Mucosa of rectum (tissue), 2 donors: ENCODE data around the gene MVB12B.

ENCODE experiments used
- H3K27ac ChIP-seq, 2 donors: one replicate each; pipeline ENCODE4 v1.7.0; 2013; ENCODE audit warnings: inconsistent platforms in 2 of 2, low read depth in 2 of 2, low read length in 2 of 2
- H3K27me3 ChIP-seq, 2 donors: one replicate each; pipeline ENCODE4 v1.7.0; 2013; ENCODE audit warnings: low read length in 2 of 2; ENCODE audit not compliant: control insufficient read depth in 2 of 2, insufficient read depth in 2 of 2
- H3K36me3 ChIP-seq, 2 donors: one replicate each; pipeline ENCODE4 v1.7.0; 2013; ENCODE audit warnings: low read length in 2 of 2; ENCODE audit not compliant: control insufficient read depth in 2 of 2, insufficient read depth in 2 of 2
- H3K4me1 ChIP-seq, 2 donors: one replicate each; pipeline ENCODE4 v1.7.0; 2013; ENCODE audit warnings: low read length in 2 of 2, mild to moderate bottlenecking in 1 of 2; ENCODE audit not compliant: control insufficient read depth in 2 of 2, insufficient read depth in 2 of 2
- H3K4me3 ChIP-seq, 2 donors: one replicate each; pipeline ENCODE4 v1.7.0; 2013; ENCODE audit warnings: low read length in 2 of 2
- H3K9ac ChIP-seq, 2 donors: one replicate each; pipeline ENCODE4 v1.7.0; 2013; ENCODE audit warnings: low read length in 2 of 2, low read depth in 1 of 2, mild to moderate bottlenecking in 1 of 2
- H3K9me3 ChIP-seq, 2 donors: one replicate each; pipeline ENCODE4 v1.7.0; 2013; ENCODE audit warnings: low read length in 2 of 2; ENCODE audit not compliant: control insufficient read depth in 2 of 2
- donor health status: healthy.
- donor health status: Normal muscosa, but diverticular disease.

MVB12B gene

GRCh38 chr9:126423142-126423915 is 96.7 kb downstream of the MVB12B start:
- peaks cover 8 to 9% of the 10 kb centered on the region in 2 donors for H3K36me3 ChIP-seq
- no peaks in the 10 kb centered on the region for H3K27me3 ChIP-seq
- no peaks in the 10 kb centered on the region for H3K9me3 ChIP-seq
- H3K4me1 ChIP-seq: no peaks in the 10 kb centered on the region
- no peak overlapping the region for H3K9ac ChIP-seq
- no peak overlapping the region for H3K4me3 ChIP-seq
- H3K27ac ChIP-seq: no peak overlapping the region

DNA sequence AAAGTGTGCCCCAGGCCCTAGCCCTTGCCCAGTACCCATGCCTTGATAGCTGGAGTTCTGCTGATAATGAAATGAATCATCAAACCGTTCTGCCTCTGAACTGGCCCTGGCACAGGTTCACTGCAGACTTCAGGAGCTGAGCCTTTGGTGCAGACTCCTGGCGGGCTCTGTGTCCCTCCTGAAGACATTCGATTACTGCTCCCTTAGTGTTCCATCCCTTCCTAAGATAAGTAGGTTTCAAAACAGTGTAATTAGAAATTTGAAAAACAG is 97.2 kb downstream of the MVB12B start:
- Histone ChIP-seq H3K9me3 (no peaks in the 10 kb centered on the region), H3K4me1 (no peaks in the 10 kb centered on the region), H3K4me3 (no peak overlapping the region), H3K9ac (no peak overlapping the region), H3K36me3 (peaks cover 8 to 9% of the 10 kb centered on the region in 2 donors), H3K27ac (no peak overlapping the region), H3K27me3 (no peaks in the 10 kb centered on the region)

- H3K36me3 ChIP-seq: peaks cover 8 to 9% of the 10 kb centered on the region in 2 donors
- no peak overlapping the region for H3K9ac ChIP-seq
- H3K4me1 ChIP-seq: no peaks in the 10 kb centered on the region
- no peaks in the 10 kb centered on the region for H3K9me3 ChIP-seq
- H3K27ac ChIP-seq: no peak overlapping the region
- no peak overlapping the region for H3K4me3 ChIP-seq
- no peaks in the 10 kb centered on the region for H3K27me3 ChIP-seq
Measured at GRCh38 chr9:126424511-126424910, 97.9 kb downstream of the MVB12B start.

GRCh38 chr9:126428534-126429175 is 102.0 kb downstream of the MVB12B start:
- no peak overlapping the region for H3K27ac ChIP-seq
- peaks cover 4 to 9% of the 10 kb centered on the region in 2 donors for H3K36me3 ChIP-seq
- H3K4me1 ChIP-seq: no peaks in the 10 kb centered on the region
- H3K4me3 ChIP-seq: no peak overlapping the region
- no peaks in the 10 kb centered on the region for H3K9me3 ChIP-seq
- H3K27me3 ChIP-seq: no peaks in the 10 kb centered on the region
- H3K9ac ChIP-seq: no peak overlapping the region

- H3K4me3 ChIP-seq: no peak overlapping the region
- H3K36me3 ChIP-seq: peaks cover 3 to 8% of the 10 kb centered on the region in 2 donors
- H3K9me3 ChIP-seq: no peaks in the 10 kb centered on the region
- no peaks in the 10 kb centered on the region for H3K27me3 ChIP-seq
- no peaks in the 10 kb centered on the region for H3K4me1 ChIP-seq
- H3K27ac ChIP-seq: no peak overlapping the region
- H3K9ac ChIP-seq: no peak overlapping the region
Measured at GRCh38 chr9:126429190-126429589, 102.6 kb downstream of the MVB12B start.

- Histone ChIP-seq H3K4me1 (no peaks in the 10 kb centered on the region), H3K9ac (no peak overlapping the region), H3K4me3 (no peak overlapping the region), H3K9me3 (no peaks in the 10 kb centered on the region), H3K27ac (no peak overlapping the region), H3K27me3 (no peaks in the 10 kb centered on the region), H3K36me3 (no peaks in the 10 kb centered on the region)
Measured at GRCh38 chr9:126430124-126430523, 103.5 kb downstream of the MVB12B start.

GRCh38 chr9:126431077-126431742 is 104.6 kb downstream of the MVB12B start:
- H3K27ac ChIP-seq: no peak overlapping the region
- no peak overlapping the region for H3K4me3 ChIP-seq
- no peaks in the 10 kb centered on the region for H3K36me3 ChIP-seq

DNA sequence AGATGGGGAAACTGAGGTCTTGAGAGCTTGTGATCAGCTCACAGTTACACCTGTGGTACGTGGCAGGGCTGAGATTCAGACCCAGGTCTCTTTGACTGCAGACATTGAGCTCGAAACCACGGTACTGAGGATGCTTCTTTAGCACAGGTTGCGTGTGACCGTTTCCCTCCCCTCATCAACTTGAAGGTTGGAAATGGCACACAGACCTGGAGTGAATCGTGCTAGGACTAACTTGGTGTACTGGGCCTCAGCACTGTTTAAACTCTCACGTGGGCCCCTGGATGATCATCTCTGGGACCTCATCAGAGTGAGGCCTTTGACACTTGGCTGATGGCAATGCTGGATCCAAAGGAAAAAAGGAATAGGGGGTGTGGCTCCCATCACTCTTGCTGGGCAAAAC is 106.0 kb downstream of the MVB12B start:
- Histone ChIP-seq H3K27me3 (no peaks in the 10 kb centered on the region), H3K36me3 (no peaks in the 10 kb centered on the region)

More at GRCh38 chr9:126431077-126431742, 104.6 kb downstream of the MVB12B start:
- Histone ChIP-seq H3K4me1 (no peaks in the 10 kb centered on the region), H3K9ac (no peak overlapping the region), H3K27me3 (no peaks in the 10 kb centered on the region), H3K9me3 (no peaks in the 10 kb centered on the region)

GRCh38 chr9:126435105-126435504 is 108.5 kb downstream of the MVB12B start:
- H3K27me3 ChIP-seq: no peaks in the 10 kb centered on the region
- H3K4me3 ChIP-seq: no peak overlapping the region
- no peak overlapping the region for H3K9ac ChIP-seq
- no peak overlapping the region for H3K27ac ChIP-seq
- H3K9me3 ChIP-seq: no peaks in the 10 kb centered on the region
- H3K4me1 ChIP-seq: no peaks in the 10 kb centered on the region
- H3K36me3 ChIP-seq: no peaks in the 10 kb centered on the region

More for the DNA sequence above, 106.0 kb downstream of the MVB12B start:
- no peak overlapping the region for H3K27ac ChIP-seq
- H3K9ac ChIP-seq: no peak overlapping the region
- H3K4me3 ChIP-seq: no peak overlapping the region
- H3K4me1 ChIP-seq: no peaks in the 10 kb centered on the region
- H3K9me3 ChIP-seq: no peaks in the 10 kb centered on the region

DNA sequence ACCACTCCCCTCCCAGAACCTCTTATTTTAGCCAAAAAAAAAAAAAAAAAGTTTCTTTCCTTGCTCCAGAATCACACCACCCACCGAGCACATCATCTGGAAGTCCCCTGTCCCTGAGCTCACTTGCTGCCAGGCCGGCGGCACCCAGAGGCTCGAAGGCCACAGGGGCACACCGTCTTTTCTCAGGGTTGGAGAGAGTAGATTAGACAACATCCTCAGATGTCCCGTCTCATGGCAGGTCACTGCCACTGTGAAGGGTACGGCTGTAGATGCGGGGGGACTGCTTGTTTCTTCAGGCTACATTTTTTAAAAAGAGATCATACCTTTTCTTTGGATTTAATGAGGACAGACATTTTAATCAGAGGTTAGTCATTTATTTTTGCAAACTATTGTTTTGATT is 109.0 kb downstream of the MVB12B start:
- Histone ChIP-seq H3K4me1 (no peaks in the 10 kb centered on the region), H3K27ac (no peak overlapping the region), H3K36me3 (no peaks in the 10 kb centered on the region), H3K27me3 (no peaks in the 10 kb centered on the region), H3K9ac (no peak overlapping the region), H3K9me3 (no peaks in the 10 kb centered on the region), H3K4me3 (no peak overlapping the region)
